CD14-positive monocyte (primary cell): ENCODE results near the gene RHOD. TPM values are rescaled to one million over a fixed set of nuclear protein-coding genes. Genes with fewer than 3 reads are reported as not detected.
A peak's percentile ranks its signal among the peaks of the same experiment; 100 is the strongest.

Experiments
- DNase-seq, 3 donors: peaks; one replicate each; pipeline ENCODE4 v3.0.0-alpha.2; 2011 to 2022
- H2AFZ ChIP-seq: 2 replicates; pipeline ENCODE4 v1.6.0; 2012; ENCODE audit warnings: mild to moderate bottlenecking, low read depth, low read length, inconsistent platforms; ENCODE audit not compliant: insufficient read depth, poor library complexity, severe bottlenecking
- H3K27ac ChIP-seq, 2 donors: 1 replicate in 1 of 2; 2 replicates in 1 of 2; pipeline ENCODE4 v1.5.1; 2012 to 2013; ENCODE audit warnings: low read length in 2 of 2, control low read depth in 1 of 2, inconsistent platforms in 1 of 2, low read depth in 1 of 2, mild to moderate bottlenecking in 1 of 2
- H3K27me3 ChIP-seq, 2 donors: one replicate each; pipeline versions ENCODE4 v1.6.0 to v1.6.1; 2011 to 2013; ENCODE audit warnings: low read length in 2 of 2; ENCODE audit not compliant: control insufficient read depth in 2 of 2, insufficient read depth in 2 of 2
- H3K36me3 ChIP-seq, 2 donors: replicated peaks in 1 of 2; 1 replicate in 1 of 2; 2 replicates in 1 of 2; pipeline versions ENCODE4 v1.5.1 to v1.6.1; 2012 to 2013; ENCODE audit warnings: low read length in 2 of 2, control low read depth in 1 of 2, inconsistent platforms in 1 of 2, mild to moderate bottlenecking in 1 of 2; ENCODE audit not compliant: insufficient read depth in 2 of 2, control insufficient read depth in 1 of 2
- H3K4me1 ChIP-seq, 2 donors: 1 replicate in 1 of 2; 2 replicates in 1 of 2; pipeline versions ENCODE4 v1.5.1 to v1.6.1; 2012 to 2013; ENCODE audit warnings: low read length in 2 of 2, control low read depth in 1 of 2, inconsistent platforms in 1 of 2, mild to moderate bottlenecking in 1 of 2, moderate library complexity in 1 of 2; ENCODE audit not compliant: insufficient read depth in 2 of 2, control insufficient read depth in 1 of 2
- H3K4me2 ChIP-seq: replicated peaks from 2 replicates; pipeline ENCODE3; 2012; ENCODE audit warnings: low read length, moderate library complexity, mild to moderate bottlenecking; ENCODE audit not compliant: poor library complexity, severe bottlenecking; ENCODE audit errors: extremely low read depth
- H3K4me3 ChIP-seq, 3 experiments: fragments of 200-600 bp in 1 of 3; sonication (generic) in 1 of 3; replicated peaks in 1 of 3; 1 replicate in 2 of 3; 2 replicates in 1 of 3; pipeline ENCODE4 v1.5.1; 2011 to 2013; ENCODE audit warnings: low read length in 3 of 3, mild to moderate bottlenecking in 3 of 3, control low read depth in 2 of 3, low read depth in 2 of 3, inconsistent platforms in 1 of 3, moderate library complexity in 1 of 3
- H3K79me2 ChIP-seq: 2 replicates; pipeline ENCODE4 v1.6.0; 2012; ENCODE audit warnings: mild to moderate bottlenecking, control low read depth, inconsistent platforms, low read length, moderate library complexity; ENCODE audit not compliant: insufficient read depth
- H3K9ac ChIP-seq: 2 replicates; pipeline ENCODE4 v1.6.0; 2017; ENCODE audit warnings: low read length, mild to moderate bottlenecking; ENCODE audit not compliant: insufficient read depth, poor library complexity, severe bottlenecking
- H3K9me3 ChIP-seq, 2 donors: replicated peaks in 1 of 2; 1 replicate in 1 of 2; 2 replicates in 1 of 2; pipeline versions ENCODE4 v1.5.1 to v1.6.1; 2012 to 2013; ENCODE audit warnings: low read length in 2 of 2, control low read depth in 1 of 2; ENCODE audit not compliant: control insufficient read depth in 1 of 2, insufficient read depth in 1 of 2
- H4K20me1 ChIP-seq: 2 replicates; pipeline ENCODE4 v1.6.0; 2012; ENCODE audit warnings: mild to moderate bottlenecking, low read length, control low read depth, moderate library complexity; ENCODE audit not compliant: insufficient read depth
- H3K27ac Mint-ChIP-seq, 7 donors: one replicate each; pipeline ENCODE4 v1.8.0; 2020; ENCODE audit warnings: mild to moderate bottlenecking in 7 of 7, mixed read lengths in 7 of 7, moderate library complexity in 6 of 7, inconsistent platforms in 2 of 7
- H3K27me3 Mint-ChIP-seq, 3 donors: one replicate each; pipeline ENCODE4 v1.8.0; 2021 to 2022; ENCODE audit warnings: low read depth in 3 of 3, mild to moderate bottlenecking in 3 of 3, mixed read lengths in 3 of 3, moderate library complexity in 3 of 3, inconsistent platforms in 1 of 3
- H3K36me3 Mint-ChIP-seq, 2 donors: one replicate each; pipeline ENCODE4 v1.8.0; 2020; ENCODE audit warnings: mixed read lengths in 2 of 2, inconsistent platforms in 1 of 2, mild to moderate bottlenecking in 1 of 2
- H3K4me1 Mint-ChIP-seq: one replicate; pipeline ENCODE4 v1.8.0; 2020; ENCODE audit warnings: mild to moderate bottlenecking, mixed read lengths
- H3K4me3 Mint-ChIP-seq, 2 donors: one replicate each; pipeline ENCODE4 v1.8.0; 2020; ENCODE audit warnings: mild to moderate bottlenecking in 2 of 2, mixed read lengths in 2 of 2, moderate library complexity in 1 of 2
- H3K9me3 Mint-ChIP-seq, 7 donors: one replicate each; pipeline ENCODE4 v1.8.0; 2020 to 2022; ENCODE audit warnings: mixed read lengths in 7 of 7, mild to moderate bottlenecking in 6 of 7, moderate library complexity in 6 of 7, inconsistent platforms in 2 of 7
- CTCF ChIP-seq: fragments of 200-600 bp; IDR thresholded peaks from one replicate; pipeline ENCODE4 v1.8.0; 2022; ENCODE audit warnings: antibody characterized with exemption, mild to moderate bottlenecking
- WGBS: methylation state at CpG from one replicate; pipeline ENCODE4 v1.1.5; 2013; ENCODE audit warnings: missing lambda C conversion rate; ENCODE audit not compliant: insufficient coverage; 5-methylcytosine and 5-hydroxymethylcytosine counted together
- intact Hi-C, 2 donors: fragments of 100-400 bp; cut with micrococcal nuclease; formaldehyde crosslinking; loops; one replicate each; pipeline versions ENCODE4 v1.15.0 to v1.15.1; 2023
- polyA plus RNA-seq, 3 donors: library from polyadenylated mRNA; depleted of rRNA in 1 of 3; unstranded in 2 of 3; stranded (reverse) in 1 of 3; fragments of 300-500 nt in 2 of 3; fragments of >200 nt in 1 of 3; fragmentation: Illumina TruSeq in 2 of 3; gene quantifications; 1 replicate in 2 of 3; 2 replicates in 1 of 3; pipeline ENCODE4 v1.2.3, GENCODE V29; 2012 to 2021

Gene RHOD
- polyA plus RNA-seq, 3 donors, result not detected

- no peak for TF ChIP-seq CTCF
- Histone ChIP-seq H3K4me3 (no peak overlapping the region), H3K79me2 (no peaks in the 10 kb centered on the region), H3K4me1 (peaks cover 0 to 5% of the 10 kb centered on the region in 2 donors), H4K20me1 (no peaks in the 10 kb centered on the region), H3K27me3 (peaks cover 25 to 60% of the 10 kb centered on the region in 2 donors), H2AFZ (no peak overlapping the region), H3K9me3 (peaks cover 5 to 20% of the 10 kb centered on the region in 2 donors), H3K36me3 (no peaks in the 10 kb centered on the region), H3K4me2 (no peak overlapping the region), H3K9ac (no peak overlapping the region), H3K27ac (no peak overlapping the region)
- Mint-ChIP-seq H3K9me3 (peaks cover 0 to 23% (median 13%) of the 10 kb centered on the region in 7 donors), H3K4me1 (peaks cover 6% of the 10 kb centered on the region), H3K27me3 (peaks cover 71 to 85% (median 77%) of the 10 kb centered on the region in 3 donors), H3K4me3 (peak overlapping the region in 1 of 2 donors; percentile 86), H3K27ac (no peak overlapping the region), H3K36me3 (peaks cover 4% of the 10 kb centered on the region in 2 donors)
- intact Hi-C loops, result no loop called here
- no peak for DNase-seq
- 37% methylated on average over 19 of the region's 20 CpGs for WGBS
Measured at GRCh38 chr11:67022341-67022933, 34.2 kb upstream of the RHOD start.

GRCh38 chr11:67022961-67023956, 33.4 kb upstream of the RHOD start, which contains the start of gene SYT12:
TSS of gene SYT12 (plus strand) at chr11:67023134. CDS start at chr11:67030145, 7,011 bp downstream.
- peaks cover 0 to 5% of the 10 kb centered on the region in 2 donors for H3K4me1 ChIP-seq
- no peaks in the 10 kb centered on the region for H3K36me3 ChIP-seq
- WGBS, result 3% methylated on average over 118 of the region's 118 CpGs
- Mint-ChIP-seq H3K27me3 (peaks cover 76 to 84% (median 79%) of the 10 kb centered on the region in 3 donors), H3K36me3 (peaks cover 4% of the 10 kb centered on the region in 2 donors), H3K27ac (peak within 1 kb of the TSS in 1 of 7 donors; percentile 15), H3K4me3 (peak within 1 kb of the TSS in 1 of 2 donors; percentile 94), H3K4me1 (peaks cover 6% of the 10 kb centered on the region), H3K9me3 (peaks cover 0 to 23% (median 13%) of the 10 kb centered on the region in 7 donors)
- no peak within 1 kb of the TSS for H3K27ac ChIP-seq
- no peaks in the 10 kb centered on the region for H4K20me1 ChIP-seq
- no peaks in the 10 kb centered on the region for H3K79me2 ChIP-seq
- no peak within 1 kb of the TSS for H3K4me2 ChIP-seq
- no peak within 1 kb of the TSS for H3K9ac ChIP-seq
- TF ChIP-seq CTCF, result no peak
- peaks cover 5 to 20% of the 10 kb centered on the region in 2 donors for H3K9me3 ChIP-seq
- peaks cover 25 to 64% of the 10 kb centered on the region in 2 donors for H3K27me3 ChIP-seq
- intact Hi-C loops, result no loop called here
- H3K4me3 ChIP-seq, result no peak within 1 kb of the TSS
- DNase-seq, result no peak
- no peak within 1 kb of the TSS for H2AFZ ChIP-seq
